GM03348 (cell line): ENCODE results near the gene ADGRE3.
"Not testable (repeated sequence)": the region's sequence is repeated elsewhere in the genome, so short reads cannot be mapped to it uniquely, and the experiment has no call there.

ENCODE experiments used
- DNase-seq: peaks from one replicate; pipeline ENCODE4 v3.0.0; 2012; ENCODE audit warnings: low spot score

ADGRE3 gene

DNA sequence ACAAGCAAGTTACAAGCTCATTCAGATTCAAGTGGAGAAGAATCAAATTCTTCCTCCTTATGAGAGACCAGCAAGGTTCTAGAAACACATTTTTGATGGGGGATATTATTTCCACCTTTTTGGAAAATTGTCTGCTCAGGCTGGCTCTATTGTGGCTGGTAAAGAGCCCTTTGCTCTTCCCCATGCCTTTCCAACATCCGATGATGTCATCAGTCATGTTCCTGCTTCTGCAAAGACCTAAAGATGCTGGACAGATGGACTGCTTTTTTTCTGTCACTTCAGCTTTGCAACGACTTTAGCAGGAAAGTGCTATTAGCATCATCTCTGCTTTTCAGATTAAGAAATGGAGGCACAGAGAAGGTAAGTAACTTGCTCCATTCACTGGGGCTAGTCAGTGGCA is 4.2 kb downstream of the ADGRE3 start:
- DNase-seq, result no peak

DNA sequence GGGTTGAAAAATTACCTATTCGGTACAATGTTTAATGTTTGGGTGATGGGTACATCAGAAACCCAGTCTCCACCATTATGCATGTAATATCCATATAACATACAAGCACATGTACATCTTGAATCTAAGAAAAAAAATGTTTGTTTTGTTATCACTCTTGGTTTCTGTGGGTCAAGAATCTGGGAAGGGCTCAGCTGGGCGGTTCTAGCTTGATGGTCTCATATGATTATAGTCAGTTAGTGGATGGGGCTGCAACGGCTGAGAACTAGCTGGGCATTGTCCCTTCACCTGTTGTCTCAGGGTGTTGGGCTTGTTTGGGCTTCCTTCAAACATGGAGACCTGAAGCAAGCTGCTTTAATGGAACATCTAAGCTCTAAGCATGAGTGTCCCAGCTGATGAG is 4.7 kb downstream of the ADGRE3 start:
- no peak for DNase-seq

DNA sequence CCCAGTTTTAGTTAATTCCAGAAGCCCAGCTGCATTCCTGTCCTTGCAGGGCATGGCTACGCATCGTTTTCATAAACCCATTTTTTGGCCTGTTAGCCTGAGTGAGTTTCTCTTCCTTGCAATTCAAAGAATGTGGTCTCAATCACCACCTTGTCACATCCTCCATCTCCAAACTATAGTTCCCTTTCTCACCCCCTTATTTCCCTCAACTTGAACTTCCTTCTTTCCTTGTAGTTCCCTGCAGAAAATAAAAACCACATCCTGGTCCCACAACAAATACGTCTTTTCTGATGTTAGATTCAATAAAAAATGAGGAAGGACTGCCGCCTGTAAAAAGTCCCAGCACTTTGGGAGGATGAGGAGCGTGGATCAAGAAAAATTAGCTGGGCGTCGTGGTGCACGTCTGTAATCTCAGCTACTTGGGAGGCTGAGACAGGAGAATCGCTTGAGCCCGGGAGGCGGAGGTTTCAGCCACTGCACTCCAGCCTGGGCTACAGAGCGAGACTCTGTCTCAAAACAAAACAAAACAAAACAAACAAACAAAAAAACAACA is 13.2 kb downstream of the ADGRE3 start:
- no peak for DNase-seq

DNA sequence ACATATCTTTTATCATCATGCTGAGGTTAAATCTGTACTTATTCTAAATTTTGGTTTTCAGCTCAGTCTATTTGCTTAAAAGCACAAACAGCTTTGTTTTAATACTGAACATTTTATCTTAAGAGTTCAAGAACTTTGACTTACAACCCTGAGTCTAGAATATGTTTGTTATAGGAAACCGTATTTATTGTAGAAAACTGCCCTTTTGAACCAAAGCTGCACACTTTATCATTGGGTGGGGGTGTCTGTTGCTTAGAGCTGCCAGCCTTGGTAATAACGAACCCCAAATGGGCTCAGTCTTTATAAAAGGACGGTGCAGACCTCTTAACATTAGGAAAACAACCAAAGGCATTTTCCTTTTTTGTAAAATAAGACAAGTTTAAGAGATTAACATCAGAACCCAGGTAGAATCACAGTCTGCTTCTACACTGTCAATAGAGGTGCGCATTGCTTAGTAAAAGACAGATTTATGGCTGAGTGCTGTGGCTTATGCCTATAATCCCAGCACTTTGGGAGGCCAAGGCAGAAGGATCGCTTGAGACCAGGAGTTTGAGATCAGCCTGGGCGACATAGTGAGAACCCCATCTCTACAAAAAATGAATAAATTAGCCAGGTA is 14.7 kb downstream of the ADGRE3 start:
- DNase-seq, result no peak

DNA sequence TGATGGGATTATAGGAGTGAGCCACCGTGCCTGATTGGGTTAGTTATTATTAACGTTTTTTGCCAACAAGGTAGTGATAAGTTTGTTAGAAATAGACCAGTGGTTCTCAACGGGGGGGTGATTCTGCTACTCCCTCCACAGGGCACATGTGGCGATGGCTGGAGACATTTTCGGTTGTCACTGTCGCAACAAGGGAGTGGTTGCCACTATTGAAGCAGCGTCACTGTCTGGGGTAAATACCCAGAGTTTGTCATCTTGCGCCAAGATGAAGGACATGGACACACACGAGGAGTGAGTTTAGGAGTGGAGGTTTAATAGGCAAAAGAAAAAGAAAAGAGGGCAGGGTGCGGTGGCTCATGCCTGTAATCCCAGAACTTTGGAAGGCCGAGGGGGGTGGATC is 18.9 kb downstream of the ADGRE3 start:
- DNase-seq, result no peak

DNA sequence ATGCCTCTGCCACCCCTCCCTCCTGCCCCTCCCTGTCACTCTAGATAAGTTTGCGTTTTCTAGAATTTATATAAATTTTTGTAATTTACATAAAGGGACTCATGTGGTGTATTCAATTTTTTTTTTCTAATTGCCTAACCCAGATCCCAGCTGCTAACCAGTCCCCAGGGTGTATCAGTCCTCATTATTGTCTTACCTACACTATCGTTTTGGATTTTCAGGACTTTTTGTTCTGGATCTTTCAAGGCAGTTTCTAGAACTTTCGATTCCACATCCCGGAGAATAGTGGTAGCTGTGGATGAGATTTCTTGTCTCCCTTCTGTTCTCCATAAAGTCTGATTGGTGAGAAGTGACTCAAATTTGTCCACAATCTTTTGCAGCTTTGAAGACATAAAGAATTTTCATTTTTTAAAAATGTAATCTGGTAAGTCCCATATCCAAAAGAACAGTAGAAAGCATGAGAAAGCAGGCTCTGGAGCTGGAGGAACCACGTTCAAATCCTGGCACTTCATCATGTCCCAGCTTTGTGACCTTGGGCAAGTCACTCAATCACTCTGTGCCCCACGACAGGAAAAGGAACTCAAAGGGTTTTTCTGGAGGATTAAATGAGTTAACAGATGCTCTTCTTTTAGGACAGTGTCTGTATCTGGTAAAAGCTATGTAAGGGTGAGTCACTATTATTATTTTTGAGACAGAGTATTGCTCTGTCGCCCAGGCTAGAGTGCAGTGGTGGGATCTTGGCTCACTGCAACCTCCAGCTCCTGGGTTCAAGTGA is 19.7 kb downstream of the ADGRE3 start:
- no peak for DNase-seq

DNA sequence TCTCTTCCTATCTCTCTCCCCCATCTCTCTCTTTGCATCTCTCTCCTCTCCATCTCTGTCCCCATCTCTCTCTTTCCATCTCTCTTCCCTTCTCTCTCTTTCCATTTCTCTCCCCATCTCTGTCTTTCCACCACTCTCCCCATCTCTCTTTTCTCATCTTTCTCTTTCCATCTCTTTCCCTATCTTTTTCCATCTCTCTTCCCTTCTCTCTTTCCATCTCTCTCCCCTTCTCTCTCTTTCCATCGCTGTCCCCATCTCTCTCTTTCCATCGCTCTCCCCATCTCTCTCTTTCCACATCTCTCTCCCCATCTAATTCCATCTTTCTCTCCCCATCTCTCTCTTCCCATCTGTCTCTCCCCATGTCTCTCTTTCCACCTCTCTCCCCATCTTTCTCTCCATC is 24.5 kb downstream of the ADGRE3 start:
- no peak for DNase-seq

DNA sequence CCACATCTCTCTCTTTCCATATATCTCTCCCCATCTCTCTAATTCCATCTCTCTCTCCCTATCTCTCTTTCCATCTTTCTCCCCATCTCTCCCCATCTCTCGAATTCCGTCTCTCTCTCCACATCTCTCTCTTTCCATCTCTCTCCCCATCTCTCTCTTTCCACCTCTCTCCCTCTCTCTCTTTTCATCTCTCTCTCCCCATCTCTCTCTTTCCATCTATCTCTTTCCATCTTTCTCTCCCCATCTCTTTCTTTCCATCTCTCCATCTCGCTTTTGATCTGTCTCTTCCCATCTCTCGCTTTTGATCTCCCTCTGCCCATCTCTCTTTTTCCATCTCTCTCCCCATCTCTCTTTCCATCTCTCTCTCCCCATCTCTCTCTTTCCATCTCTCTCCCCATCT is 25.6 kb downstream of the ADGRE3 start:
- no peak for DNase-seq

DNA sequence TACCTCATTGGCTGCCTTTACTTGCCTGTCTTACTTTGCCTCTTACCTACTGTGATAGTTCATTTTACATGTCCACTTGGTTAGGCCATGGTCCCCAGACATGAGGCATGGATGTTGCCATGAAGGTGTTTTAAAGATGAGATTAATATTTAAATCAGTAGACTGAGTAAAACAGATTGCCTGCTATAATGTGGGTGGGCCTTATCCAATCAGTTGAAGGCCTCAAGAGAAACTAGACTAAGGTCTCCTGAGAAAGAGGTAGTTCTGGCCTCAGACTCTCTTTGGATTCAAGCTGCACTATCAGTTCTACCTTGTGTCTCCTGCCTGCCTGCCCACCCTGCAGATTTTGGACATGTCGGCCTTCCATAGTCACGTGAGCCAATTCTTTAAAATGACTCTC is 26.1 kb downstream of the ADGRE3 start:
- no peak for DNase-seq

DNA sequence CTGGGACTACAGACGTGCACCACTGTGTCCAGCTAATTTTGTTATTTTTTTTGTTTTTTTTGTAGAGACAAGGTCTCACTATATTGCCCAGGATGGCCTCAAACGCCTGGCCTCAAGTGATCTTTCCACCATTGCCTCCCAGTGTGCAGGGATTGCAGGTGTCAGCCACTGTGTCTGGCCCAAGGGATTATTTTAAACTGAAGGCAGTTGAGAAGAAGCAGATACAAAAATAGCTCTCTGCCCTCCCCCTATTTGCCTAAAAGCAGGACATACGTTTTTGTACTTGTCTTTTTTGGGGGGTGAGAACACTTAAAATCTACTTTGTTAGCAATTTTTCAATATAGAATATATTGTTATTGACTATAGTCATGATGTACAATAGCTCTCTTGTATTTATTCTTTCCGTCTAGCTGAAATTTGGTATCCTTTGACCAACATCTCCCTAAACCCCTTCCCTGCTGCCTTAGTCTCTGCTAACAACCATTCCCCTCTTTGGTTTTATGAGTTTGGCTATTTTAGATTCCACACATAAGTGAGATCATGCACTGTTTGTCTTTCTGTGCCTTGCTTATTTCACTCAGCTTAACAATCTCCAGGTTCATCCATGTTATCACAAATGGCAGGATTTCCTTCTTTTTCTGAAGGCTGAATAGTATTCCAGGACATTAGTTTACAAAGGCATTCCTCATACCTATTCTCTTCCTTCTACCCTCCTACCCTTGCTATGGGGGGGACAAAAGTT is 34.9 kb downstream of the ADGRE3 start:
- DNase-seq, result no peak

DNA sequence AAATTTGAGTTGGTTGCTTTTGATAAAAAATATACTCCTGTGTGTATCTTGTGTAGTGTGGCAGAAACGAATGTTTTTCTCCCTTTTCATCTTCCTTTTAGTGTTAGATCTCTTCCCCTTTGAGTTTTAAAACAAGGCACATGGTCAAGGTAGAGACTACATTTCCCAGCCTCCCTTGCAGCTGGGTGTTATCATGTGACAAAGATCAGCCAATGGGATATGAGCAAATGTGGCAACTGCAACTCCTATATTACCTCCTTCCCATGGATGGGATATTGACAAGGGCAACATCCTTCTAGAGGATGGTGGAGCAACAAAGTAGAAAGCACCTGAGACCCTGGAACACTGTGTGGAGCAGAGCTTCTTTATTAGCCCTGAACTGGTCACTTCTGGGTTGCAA is 42.4 kb downstream of the ADGRE3 start:
- no peak for DNase-seq

DNA sequence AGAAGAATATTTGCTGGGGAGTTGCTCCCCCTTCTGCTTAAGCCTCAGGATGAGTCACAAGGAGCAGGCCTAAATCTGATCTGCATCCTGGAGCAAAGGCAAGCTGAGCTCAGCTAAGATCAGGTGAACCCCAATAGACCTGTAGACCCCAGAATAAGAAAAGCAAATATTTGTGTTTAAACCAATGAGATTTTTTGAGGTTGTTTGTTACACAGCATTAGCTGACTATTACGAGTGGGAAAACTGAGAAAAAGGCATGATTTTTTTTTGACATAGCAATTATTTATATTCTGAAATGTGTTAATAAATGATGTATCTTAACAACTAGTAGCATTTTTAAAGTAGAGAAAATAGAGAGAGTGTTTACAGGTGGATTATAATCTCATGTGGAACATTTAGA is 45.1 kb downstream of the ADGRE3 start:
- no peak for DNase-seq

DNA sequence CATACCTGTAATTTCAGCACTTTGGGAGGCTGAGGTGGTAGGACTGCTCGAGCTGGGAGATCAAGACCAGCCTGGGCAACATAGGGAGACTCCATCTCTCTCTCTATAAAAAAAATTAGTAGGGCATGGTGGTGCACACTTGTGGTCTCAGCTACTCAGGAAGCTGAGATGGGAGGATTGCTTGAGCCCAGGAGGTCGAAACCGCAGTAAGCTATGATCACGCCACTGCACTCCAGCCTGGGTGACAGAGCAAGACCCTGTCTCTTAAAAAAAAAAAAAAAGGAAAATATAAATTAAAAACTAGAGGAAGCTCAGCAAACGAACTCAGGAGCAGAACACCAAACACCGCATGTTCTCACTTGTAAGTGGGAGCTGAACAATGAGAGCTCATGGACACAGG is 50.2 kb downstream of the ADGRE3 start:
- not testable (repeated sequence) for DNase-seq

DNA sequence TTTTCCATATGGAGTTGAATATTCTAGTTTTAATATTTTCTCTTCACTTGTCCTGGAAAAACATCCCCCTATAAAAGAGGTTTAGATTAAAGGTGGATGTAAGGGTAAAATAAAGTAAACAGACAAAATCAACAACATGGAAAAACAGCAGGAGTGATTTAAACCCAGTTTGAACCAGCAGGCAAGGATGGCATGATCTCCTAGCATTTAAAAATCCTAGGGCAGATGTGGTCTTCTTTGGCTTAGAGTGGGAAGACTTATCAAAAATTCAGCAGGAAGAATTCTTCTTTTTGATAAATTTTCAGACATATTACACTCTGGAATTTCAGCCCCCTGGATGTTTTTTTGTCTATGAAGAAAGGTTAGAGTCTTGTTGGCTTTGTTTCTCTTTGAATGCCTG is 55.2 kb downstream of the ADGRE3 start:
- no peak for DNase-seq

DNA sequence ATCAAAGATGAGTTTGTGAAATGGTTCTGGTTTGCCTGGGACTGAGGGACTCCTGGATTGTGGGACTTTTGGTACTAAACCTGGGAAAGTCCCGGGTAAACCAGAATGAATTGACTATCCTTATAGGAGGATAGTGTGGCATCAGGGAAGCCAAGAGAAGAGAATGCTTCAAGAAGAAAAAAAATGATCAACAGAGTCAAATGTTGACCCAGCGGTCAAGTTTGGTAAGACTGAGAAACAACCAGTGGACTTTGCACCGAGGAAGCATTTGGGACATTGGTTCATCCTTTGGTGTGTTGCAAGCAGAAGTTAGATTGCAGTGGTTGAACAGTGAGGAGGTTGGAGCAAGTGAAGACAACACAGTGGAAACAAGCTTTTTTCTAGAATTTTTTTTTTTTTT is 58.2 kb downstream of the ADGRE3 start:
- DNase-seq, result no peak

DNA sequence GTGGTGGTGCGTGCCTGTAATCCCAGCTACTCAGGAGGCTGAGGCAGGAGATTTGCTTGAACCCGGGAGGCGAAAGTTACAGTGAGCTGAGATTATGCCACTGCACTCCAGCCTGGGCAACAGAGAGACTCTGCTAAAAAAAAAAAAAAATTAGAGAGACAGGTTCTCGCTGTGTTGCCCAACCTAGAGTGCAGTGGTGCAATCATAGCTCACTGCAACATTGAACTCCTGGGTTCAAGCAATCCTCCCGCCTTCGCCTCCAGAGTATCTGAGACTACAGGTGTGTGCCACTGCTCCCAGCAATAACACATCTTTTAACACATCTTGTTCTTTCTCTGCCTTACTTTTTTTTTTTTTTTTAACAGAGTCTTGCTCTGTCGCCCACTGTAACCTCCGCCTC is 59.0 kb downstream of the ADGRE3 start:
- DNase-seq, result no peak

DNA sequence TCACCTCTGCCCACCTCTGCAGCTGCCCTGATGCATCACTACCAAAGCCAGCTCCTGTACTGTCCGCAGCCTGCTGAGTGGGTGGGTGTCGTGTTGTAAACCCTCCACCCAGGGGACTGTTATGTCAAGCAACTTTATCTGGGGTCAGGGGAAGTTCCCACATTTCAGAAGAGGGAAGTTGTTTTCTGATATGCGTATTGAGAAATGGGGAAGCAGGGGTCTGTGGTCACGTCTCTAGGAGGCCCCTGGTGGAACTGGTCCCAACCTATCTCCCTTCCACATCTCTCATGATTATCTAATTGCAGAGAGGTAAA is 60.6 kb downstream of the ADGRE3 start:
- no peak for DNase-seq

DNA sequence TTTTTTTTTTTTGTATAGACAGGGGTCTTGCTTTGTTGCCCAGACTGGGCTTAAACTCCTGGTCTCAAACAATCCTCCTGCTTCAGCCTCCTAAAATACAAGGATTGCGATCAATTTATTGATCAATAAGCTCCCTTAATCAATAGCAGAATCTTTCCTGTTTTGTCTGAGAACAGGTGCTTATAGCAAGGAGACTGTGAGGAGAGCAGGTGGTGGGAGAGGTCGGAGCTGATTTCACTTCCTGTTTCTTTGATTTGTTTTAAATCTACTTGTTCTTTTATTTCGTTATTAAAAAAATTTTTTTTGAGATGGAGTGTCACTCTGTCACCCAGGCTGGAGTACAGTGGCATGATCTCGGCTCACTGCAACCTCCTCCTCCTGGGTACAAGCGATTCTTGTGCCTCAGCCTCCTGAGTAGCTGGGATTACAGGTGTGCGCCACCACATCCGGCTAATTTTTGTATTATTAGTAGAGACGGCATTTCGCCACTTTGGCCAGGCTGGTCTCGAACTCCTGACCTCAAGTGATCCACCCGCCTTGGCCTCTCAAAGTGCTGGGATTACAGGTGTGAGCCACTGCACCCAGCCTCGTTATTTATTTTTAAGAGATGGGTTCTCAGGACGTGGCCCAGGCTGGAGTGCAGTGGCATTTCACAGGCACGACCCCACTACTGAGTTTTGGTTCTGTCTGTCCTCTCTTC is 61.1 kb downstream of the ADGRE3 start:
- DNase-seq, result not testable (repeated sequence)

DNA sequence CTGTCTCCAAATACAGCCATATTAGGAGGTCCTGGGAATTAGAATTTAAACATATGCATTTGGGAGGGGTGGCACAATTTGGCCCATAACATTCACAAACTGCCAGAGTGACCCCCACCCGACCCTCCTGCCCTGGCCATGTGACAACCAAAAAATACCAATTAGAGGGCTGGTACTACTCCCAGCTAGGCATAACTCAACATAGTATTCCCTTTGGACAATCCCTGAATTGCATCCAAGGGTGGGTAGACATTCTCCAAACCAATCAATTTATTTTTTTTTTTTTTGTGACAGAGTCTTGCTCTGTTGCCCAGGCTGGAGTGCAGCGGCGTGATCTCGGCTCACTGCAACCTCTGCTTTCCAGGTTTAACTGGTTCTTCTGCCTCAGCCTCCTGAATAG is 62.0 kb downstream of the ADGRE3 start:
- no peak for DNase-seq

DNA sequence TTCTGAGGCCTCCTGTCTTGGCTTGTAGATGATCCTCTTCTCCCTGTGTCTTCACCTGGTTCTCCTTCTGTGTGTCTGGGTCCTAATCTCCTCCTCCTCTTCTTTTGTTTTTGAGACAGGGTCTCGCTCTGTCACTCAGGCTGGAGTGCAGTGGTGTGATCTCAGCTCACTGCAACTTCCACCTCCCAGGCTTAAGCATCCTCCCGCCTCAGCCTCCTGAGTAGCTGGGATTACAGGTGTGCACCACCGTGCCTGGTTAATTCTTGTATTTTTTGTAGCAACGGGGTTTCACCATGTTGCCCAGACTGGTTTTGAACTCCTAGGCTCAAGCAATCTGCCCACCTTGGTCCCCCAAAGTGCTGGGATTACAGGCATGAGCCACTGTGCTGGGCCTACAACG is 62.4 kb downstream of the ADGRE3 start:
- DNase-seq, result not testable (repeated sequence)

DNA sequence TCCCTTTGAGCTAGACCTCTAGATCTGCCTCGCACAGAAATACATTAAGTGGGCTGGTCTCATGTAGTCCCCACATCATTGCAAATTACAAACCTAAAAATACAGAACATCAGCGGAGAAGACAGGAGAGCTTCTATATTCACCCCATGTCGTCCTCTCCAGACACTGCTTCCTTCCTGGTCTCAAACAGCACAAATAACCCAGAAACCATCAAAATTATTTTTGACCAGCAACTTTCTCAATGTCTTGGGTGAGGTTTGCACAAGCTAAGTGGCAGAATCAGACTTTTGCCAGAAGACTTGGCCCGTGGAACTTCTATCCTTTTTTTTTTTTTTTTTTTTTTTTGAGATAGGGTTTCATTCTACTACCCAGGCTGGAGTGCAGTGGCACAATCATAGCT is 63.6 kb downstream of the ADGRE3 start:
- DNase-seq, result no peak

DNA sequence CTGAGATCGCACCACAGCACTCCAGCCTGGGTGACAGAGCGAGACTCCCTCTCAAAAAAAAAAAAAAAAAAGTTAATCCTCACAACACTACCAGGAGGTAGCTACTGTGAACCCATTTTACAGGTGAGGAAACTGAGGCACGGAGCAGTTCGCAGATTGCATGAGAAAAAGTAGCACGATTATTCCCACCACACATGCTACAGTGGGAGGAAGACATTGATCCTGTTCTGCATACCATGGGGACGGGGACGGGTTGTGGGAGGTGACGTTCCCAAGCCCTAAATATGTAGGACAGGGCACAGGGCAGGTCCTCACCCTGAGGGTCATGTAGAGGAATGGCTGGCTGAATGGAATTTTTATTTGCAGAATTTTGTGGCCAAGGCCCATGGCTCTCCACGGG is 68.0 kb downstream of the ADGRE3 start:
- DNase-seq, result no peak

DNA sequence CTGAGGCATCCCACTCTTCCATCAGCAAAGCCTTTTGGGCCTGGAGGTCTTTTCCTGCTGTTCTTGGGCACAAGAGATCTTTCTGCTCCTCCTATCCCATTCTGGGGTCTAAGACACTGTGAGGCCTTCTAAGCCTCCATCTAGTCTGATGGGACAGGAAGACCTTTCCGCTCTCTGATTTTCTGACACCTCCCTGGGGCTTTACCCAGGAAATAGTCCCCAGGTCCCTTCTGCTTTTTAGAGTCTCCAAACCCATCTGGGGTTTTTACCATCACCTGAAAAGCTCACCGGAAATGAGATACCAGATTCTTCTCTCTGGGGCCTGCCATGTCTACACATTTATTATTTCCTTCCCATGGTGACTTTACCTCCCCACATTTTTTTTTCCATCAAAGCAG is 70.7 kb downstream of the ADGRE3 start:
- DNase-seq, result no peak
